HepG2 (cell line): ENCODE results near the gene UEVLD. TPM values are rescaled to one million over a fixed set of nuclear protein-coding genes. Genes with fewer than 3 reads are reported as not detected.

Source experiments
- ATAC-seq: fragments of 200-7000 bp; cut with Tn5 transposase; 3 replicates; pipeline ENCODE4 v1.9.1; 2020; ENCODE audit warnings: mild to moderate bottlenecking, moderate library complexity
- BruUV-seq: library from RNA; stranded (reverse); fragments of 400-500 nt; replicated peaks from 2 replicates; lab custom pipeline; 2021; lab: Mats Ljungman, UMichigan
- CTCF ChIA-PET: fragments of 300-600 bp; formaldehyde crosslinking; extraction: SDS; loops from one replicate; lab custom pipeline; 2021; ENCODE audit warnings: low total read pairs, inconsistent platforms, low intra/inter-chr PET ratio; lab: Yijun Ruan, JAX
- POLR2A ChIA-PET: fragments of 350-600 bp; sonication (Branson Sonifier 250); formaldehyde crosslinking; loops from one replicate; lab custom pipeline; 2020; ENCODE audit warnings: antibody characterized with exemption, inconsistent platforms; lab: Yijun Ruan, JAX
- DNase-seq: peaks from one replicate; pipeline ENCODE4 v3.0.0-alpha.2; 2015; ENCODE audit warnings: low spot score
- FAIRE-seq: peaks from 3 replicates; lab custom pipeline; 2011; peaks lifted over from hg19 to GRCh38; lab: Jason Lieb, UNC
- H2AFZ ChIP-seq: one replicate; pipeline ENCODE4 v1.6.1; 2011; ENCODE audit warnings: low read length, inconsistent platforms
- H3K27ac ChIP-seq: fragments of 300-600 bp; 3 replicates; pipeline ENCODE4 v1.8.0; 2011; ENCODE audit warnings: mixed run types, mild to moderate bottlenecking, mixed read lengths, low read length, inconsistent platforms; ENCODE audit not compliant: insufficient read depth; ENCODE audit errors: extremely low read length
- H3K27me3 ChIP-seq, 2 experiments: fragments of 200-600 bp in 1 of 2; 2 replicates in 1 of 2; 3 replicates in 1 of 2; pipeline versions ENCODE4 v1.6.0 to v1.8.0; 2011; ENCODE audit warnings: low read length in 2 of 2, mild to moderate bottlenecking in 2 of 2, moderate library complexity in 2 of 2, inconsistent platforms in 1 of 2; ENCODE audit not compliant: insufficient read depth in 2 of 2, control insufficient read depth in 1 of 2
- H3K36me3 ChIP-seq, 2 experiments: fragments of 200-600 bp in 1 of 2; replicated peaks in 1 of 2; 2 replicates in 1 of 2; 3 replicates in 1 of 2; pipeline versions ENCODE4 v1.5.1 to v1.8.0; 2011; ENCODE audit warnings: low read length in 2 of 2, inconsistent platforms in 1 of 2; ENCODE audit not compliant: insufficient read depth in 2 of 2, control insufficient read depth in 1 of 2
- H3K4me1 ChIP-seq: 2 replicates; pipeline ENCODE4 v1.5.1; 2012; ENCODE audit warnings: low read length, inconsistent platforms; ENCODE audit not compliant: insufficient read depth
- H3K4me2 ChIP-seq: 2 replicates; pipeline ENCODE4 v1.6.0; 2011; ENCODE audit warnings: low read depth, low read length, inconsistent platforms
- H3K4me3 ChIP-seq, 3 experiments: fragments of 200-600 bp in 1 of 3; sonication (generic), shearing (Covaris generic) in 1 of 3; replicated peaks in 1 of 3; 2 replicates each; pipeline ENCODE4 v1.5.1; 2011 to 2016; ENCODE audit warnings: low read length in 3 of 3, inconsistent platforms in 2 of 3, low read depth in 2 of 3, mild to moderate bottlenecking in 2 of 3, control low read depth in 1 of 3, mixed read lengths in 1 of 3; ENCODE audit not compliant: insufficient read depth in 1 of 3
- H3K79me2 ChIP-seq: one replicate; pipeline ENCODE4 v1.6.1; 2011; ENCODE audit warnings: low read length, inconsistent platforms; ENCODE audit not compliant: insufficient read depth
- H3K9ac ChIP-seq: 2 replicates; pipeline ENCODE4 v1.6.0; 2011; ENCODE audit warnings: mild to moderate bottlenecking, low read depth, low read length, inconsistent platforms; ENCODE audit not compliant: insufficient read depth
- H3K9me3 ChIP-seq: 2 replicates; pipeline ENCODE4 v1.5.1; 2012; ENCODE audit warnings: mild to moderate bottlenecking, low read length
- H4K20me1 ChIP-seq: 2 replicates; pipeline ENCODE4 v1.6.0; 2011; ENCODE audit warnings: inconsistent platforms, mild to moderate bottlenecking, low read length, moderate library complexity; ENCODE audit not compliant: insufficient read depth
- ATAD3A ChIP-seq: sonication (generic); formaldehyde crosslinking; IDR thresholded peaks from 2 replicates; pipeline ENCODE4 v1.4.0; 2020; ENCODE audit warnings: missing genetic modification reagents
- CC2D1A ChIP-seq: sonication (generic); formaldehyde crosslinking; IDR thresholded peaks from 2 replicates; pipeline ENCODE4 v1.8.1; 2023; ENCODE audit warnings: mild to moderate bottlenecking, missing genetic modification reagents
- CCDC6 ChIP-seq: sonication (generic); formaldehyde crosslinking; IDR thresholded peaks from 2 replicates; pipeline ENCODE4 v1.8.1; 2022; ENCODE audit warnings: mild to moderate bottlenecking, missing genetic modification reagents, moderate library complexity
- CREB1 ChIP-seq, 2 experiments: fragments of 450-650 bp in 1 of 2; IDR thresholded peaks; 2 replicates each; pipeline ENCODE4 v1.6.1; 2016 to 2017; ENCODE audit warnings: control low read depth in 1 of 2, mild to moderate bottlenecking in 1 of 2, missing compliant biosample characterization in 1 of 2, missing genetic modification characterization in 1 of 2
- JARID2 ChIP-seq: sonication (generic); formaldehyde crosslinking; IDR thresholded peaks from 2 replicates; pipeline ENCODE4 v1.8.1; 2023; ENCODE audit warnings: missing genetic modification reagents, inconsistent platforms; ENCODE audit not compliant: insufficient replicate concordance
- MEIS1 ChIP-seq: sonication (generic); formaldehyde crosslinking; IDR thresholded peaks from 2 replicates; pipeline ENCODE4 v1.9.0; 2021; ENCODE audit warnings: mild to moderate bottlenecking, missing genetic modification reagents, moderate library complexity, borderline replicate concordance
- ONECUT2 ChIP-seq: sonication (generic); formaldehyde crosslinking; IDR thresholded peaks from 2 replicates; pipeline ENCODE4 v1.4.0; 2020; ENCODE audit warnings: missing genetic modification reagents
- WGBS: methylation state at CpG from one replicate; pipeline ENCODE4 v1.1.6; 2017; ENCODE audit warnings: low lambda C conversion rate; 5-methylcytosine and 5-hydroxymethylcytosine counted together
- in situ Hi-C: cut with HindIII; loops from 2 replicates; pipeline ENCODE4 v1.10.0; 2017; ENCODE audit warnings: low pct_unique_long_range_greater_than_20kb; ENCODE audit not compliant: extremely low pct_ligation_motif_present
- intact Hi-C: fragments of 100-400 bp; cut with micrococcal nuclease; formaldehyde crosslinking; loops from one replicate; pipeline ENCODE4 v1.10.0; 2022; ENCODE audit not compliant: unreplicated experiment
- polyA plus RNA-seq, 8 experiments: library from polyadenylated mRNA; depleted of rRNA in 3 of 8; stranded (reverse) in 7 of 8; unstranded in 1 of 8; fragments of >200 nt; fragmentation: Illumina TruSeq in 4 of 8; extraction: Trizol in 4 of 8; gene quantifications; 2 replicates each; pipeline versions ENCODE4 v1.2.1 to v1.2.3, GENCODE V29; 2011 to 2016; ENCODE audit warnings: low read depth in 4 of 8, missing spikeins in 1 of 8, mixed read lengths in 1 of 8; ENCODE audit not compliant: insufficient read depth in 1 of 8
- total RNA-seq, 5 experiments: library from RNA; depleted of rRNA; stranded (reverse); fragments of >200 nt; fragmentation: Illumina TruSeq; extraction: Trizol; gene quantifications; 2 replicates each; pipeline ENCODE4 v1.2.3, GENCODE V29; 2016; ENCODE audit warnings: low read depth in 1 of 5
- TF ChIP-seq, protein P1 (sequence below): sonication (generic); formaldehyde crosslinking; IDR thresholded peaks from 2 replicates; pipeline ENCODE4 v1.4.0; 2020; ENCODE audit warnings: missing genetic modification reagents, low read depth, mild to moderate bottlenecking, borderline replicate concordance
- TF ChIP-seq, protein P2 (sequence below): sonication (generic); formaldehyde crosslinking; conservative IDR thresholded peaks from 2 replicates; pipeline ENCODE4 v1.4.0; 2020; ENCODE audit warnings: missing genetic modification reagents
- TF ChIP-seq, protein P3 (sequence below): sonication (generic); formaldehyde crosslinking; IDR thresholded peaks from 2 replicates; pipeline ENCODE4 v1.5.0; 2020; ENCODE audit warnings: mild to moderate bottlenecking, missing genetic modification reagents
- TF ChIP-seq, protein P4 (sequence below): sonication (generic); formaldehyde crosslinking; IDR thresholded peaks from 2 replicates; pipeline ENCODE4 v1.4.0; 2020; ENCODE audit warnings: missing genetic modification reagents

The UEVLD gene
- total and polyA plus RNA-seq, 2 of the 13 experiments (the other 11 are each of a cell fraction or from before 2014, with no cell fraction given), result 5.7 to 13.7 TPM

DNA sequence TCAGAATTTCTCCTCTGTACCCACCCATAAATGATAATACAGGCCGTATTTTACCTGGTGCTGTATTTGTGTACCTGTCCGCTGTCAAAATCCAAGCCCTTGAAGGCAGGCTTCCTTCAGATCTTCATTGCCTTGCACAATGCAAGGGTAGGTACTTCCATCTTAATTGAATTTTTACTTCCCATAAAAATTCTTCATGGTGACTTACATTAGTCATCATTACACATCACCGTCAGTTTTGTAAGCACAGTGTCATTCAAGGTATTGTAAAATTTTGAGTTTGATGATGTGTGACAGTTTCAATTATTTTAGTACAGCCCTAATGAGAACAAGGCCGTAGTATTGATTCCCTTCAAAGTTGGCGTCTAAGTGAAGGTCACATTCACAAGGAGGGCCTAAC lies 61.0 kb downstream of the UEVLD start:
- Histone ChIP-seq H3K27ac (peak overlapping the region; percentile 93), H3K4me1 (peaks cover 37% of the 10 kb centered on the region), H3K36me3 (0 out of 5 replicates have a peak, but pooled peaks cover 0 to 1% of the 10 kb centered on the region in 2 experiments), H3K9me3 (no peaks in the 10 kb centered on the region), H4K20me1 (0 out of 2 replicates have a peak, but pooled peaks cover 2% of the 10 kb centered on the region), H3K27me3 (no peaks in the 10 kb centered on the region; a peak in 1 of 5 replicates), H2AFZ (no peak overlapping the region), H3K4me3 (peak overlapping the region; percentile 84 to 88 (median 85)), H3K9ac (peak overlapping the region; percentile 95), H3K4me2 (peak overlapping the region; percentile 72), H3K79me2 (peaks cover 33% of the 10 kb centered on the region)
- CTCF ChIA-PET, result no interaction called here
- intact Hi-C loops (loop anchor here (1.0 to 10.0 kb wide), 3 partner anchors 61 to 133 kb away; partner anchors contain the start of genes LDHA, SPTY2D1 and UEVLD), in situ Hi-C loops (no loop called here)
- TF ChIP-seq, protein P1, sequence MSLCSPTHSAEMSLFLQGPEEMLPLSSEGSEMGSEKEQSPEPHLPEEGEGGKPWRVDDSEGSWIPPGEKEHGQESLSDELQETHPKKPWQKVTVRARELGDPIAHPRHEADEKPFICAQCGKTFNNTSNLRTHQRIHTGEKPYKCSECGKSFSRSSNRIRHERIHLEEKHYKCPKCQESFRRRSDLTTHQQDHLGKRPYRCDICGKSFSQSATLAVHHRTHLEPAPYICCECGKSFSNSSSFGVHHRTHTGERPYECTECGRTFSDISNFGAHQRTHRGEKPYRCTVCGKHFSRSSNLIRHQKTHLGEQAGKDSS, result no peak
- TF ChIP-seq ATAD3A (no peak), JARID2 (CRISPR knock-in tag) (no peak), CCDC6 (CRISPR knock-in tag) (no peak), CC2D1A (CRISPR knock-in tag) (no peak), CREB1 (IDR thresholded peaks at IDR 0.05) (peak; percentile 42; the same call in 1 of the 2 replicates), CREB1 (CRISPR knock-in tag; IDR thresholded peaks at IDR 0.05) (no peak), MEIS1 (no peak), ONECUT2 (CRISPR knock-in tag) (0 out of 2 replicates have a peak, but pooled peaks have one; percentile 25)
- TF ChIP-seq, protein P2, sequence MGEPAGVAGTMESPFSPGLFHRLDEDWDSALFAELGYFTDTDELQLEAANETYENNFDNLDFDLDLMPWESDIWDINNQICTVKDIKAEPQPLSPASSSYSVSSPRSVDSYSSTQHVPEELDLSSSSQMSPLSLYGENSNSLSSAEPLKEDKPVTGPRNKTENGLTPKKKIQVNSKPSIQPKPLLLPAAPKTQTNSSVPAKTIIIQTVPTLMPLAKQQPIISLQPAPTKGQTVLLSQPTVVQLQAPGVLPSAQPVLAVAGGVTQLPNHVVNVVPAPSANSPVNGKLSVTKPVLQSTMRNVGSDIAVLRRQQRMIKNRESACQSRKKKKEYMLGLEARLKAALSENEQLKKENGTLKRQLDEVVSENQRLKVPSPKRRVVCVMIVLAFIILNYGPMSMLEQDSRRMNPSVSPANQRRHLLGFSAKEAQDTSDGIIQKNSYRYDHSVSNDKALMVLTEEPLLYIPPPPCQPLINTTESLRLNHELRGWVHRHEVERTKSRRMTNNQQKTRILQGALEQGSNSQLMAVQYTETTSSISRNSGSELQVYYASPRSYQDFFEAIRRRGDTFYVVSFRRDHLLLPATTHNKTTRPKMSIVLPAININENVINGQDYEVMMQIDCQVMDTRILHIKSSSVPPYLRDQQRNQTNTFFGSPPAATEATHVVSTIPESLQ (CRISPR knock-in tag), result no peak
- TF ChIP-seq, protein P3, sequence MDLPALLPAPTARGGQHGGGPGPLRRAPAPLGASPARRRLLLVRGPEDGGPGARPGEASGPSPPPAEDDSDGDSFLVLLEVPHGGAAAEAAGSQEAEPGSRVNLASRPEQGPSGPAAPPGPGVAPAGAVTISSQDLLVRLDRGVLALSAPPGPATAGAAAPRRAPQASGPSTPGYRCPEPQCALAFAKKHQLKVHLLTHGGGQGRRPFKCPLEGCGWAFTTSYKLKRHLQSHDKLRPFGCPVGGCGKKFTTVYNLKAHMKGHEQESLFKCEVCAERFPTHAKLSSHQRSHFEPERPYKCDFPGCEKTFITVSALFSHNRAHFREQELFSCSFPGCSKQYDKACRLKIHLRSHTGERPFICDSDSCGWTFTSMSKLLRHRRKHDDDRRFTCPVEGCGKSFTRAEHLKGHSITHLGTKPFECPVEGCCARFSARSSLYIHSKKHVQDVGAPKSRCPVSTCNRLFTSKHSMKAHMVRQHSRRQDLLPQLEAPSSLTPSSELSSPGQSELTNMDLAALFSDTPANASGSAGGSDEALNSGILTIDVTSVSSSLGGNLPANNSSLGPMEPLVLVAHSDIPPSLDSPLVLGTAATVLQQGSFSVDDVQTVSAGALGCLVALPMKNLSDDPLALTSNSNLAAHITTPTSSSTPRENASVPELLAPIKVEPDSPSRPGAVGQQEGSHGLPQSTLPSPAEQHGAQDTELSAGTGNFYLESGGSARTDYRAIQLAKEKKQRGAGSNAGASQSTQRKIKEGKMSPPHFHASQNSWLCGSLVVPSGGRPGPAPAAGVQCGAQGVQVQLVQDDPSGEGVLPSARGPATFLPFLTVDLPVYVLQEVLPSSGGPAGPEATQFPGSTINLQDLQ (CRISPR knock-in tag), result no peak
- TF ChIP-seq, protein P4, sequence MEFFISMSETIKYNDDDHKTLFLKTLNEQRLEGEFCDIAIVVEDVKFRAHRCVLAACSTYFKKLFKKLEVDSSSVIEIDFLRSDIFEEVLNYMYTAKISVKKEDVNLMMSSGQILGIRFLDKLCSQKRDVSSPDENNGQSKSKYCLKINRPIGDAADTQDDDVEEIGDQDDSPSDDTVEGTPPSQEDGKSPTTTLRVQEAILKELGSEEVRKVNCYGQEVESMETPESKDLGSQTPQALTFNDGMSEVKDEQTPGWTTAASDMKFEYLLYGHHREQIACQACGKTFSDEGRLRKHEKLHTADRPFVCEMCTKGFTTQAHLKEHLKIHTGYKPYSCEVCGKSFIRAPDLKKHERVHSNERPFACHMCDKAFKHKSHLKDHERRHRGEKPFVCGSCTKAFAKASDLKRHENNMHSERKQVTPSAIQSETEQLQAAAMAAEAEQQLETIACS (CRISPR knock-in tag), result no peak
- no TSS peak for BruUV-seq
- FAIRE-seq (no peak), DNase-seq (no peak), ATAC-seq (no peak)
- 3% methylated on average over 5 of the region's 5 CpGs for WGBS
- POLR2A ChIA-PET, result interaction anchor here (0.7 to 2.8 kb wide), 14 partner anchors 8 to 290 kb away, joined by 3 to 31 read pairs (median 8); partner anchors contain the start of genes LDHA, SPTY2D1 and UEVLD
